ENCODE results near the gene FAM3B.

The FAM3B gene

GRCh38 chr21:41399246-41399800 lies 82.7 kb downstream of the FAM3B start:
- no peak for DNase-seq

- DNase-seq: no peak
These were observed 85.6 kb downstream of the FAM3B start for GRCh38 chr21:41402231-41402630.

DNA sequence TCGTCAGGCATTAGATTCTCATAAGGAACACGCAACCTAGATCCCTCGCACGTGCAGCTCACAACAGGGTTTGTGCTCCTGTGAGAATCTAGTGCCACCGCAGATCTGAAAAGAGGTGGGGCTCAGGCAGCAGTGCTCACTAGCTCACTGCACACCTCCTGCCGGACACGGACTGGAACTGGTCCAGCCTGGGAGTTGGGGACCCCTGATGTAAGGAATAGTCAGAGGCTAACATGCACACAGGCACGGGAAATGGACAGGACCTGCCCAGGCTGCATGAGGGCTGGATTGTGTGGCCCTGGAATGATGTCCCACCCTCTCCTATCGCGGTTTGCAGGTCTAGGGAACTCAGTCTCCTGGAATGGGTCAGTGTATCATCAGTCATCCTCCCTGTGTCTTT lies 86.2 kb downstream of the FAM3B start:
- DNase-seq: no peak

GRCh38 chr21:41403331-41403730 lies 86.7 kb downstream of the FAM3B start:
- DNase-seq: no peak

- no peak for DNase-seq
These were observed 87.4 kb downstream of the FAM3B start for GRCh38 chr21:41403966-41404365.

DNA sequence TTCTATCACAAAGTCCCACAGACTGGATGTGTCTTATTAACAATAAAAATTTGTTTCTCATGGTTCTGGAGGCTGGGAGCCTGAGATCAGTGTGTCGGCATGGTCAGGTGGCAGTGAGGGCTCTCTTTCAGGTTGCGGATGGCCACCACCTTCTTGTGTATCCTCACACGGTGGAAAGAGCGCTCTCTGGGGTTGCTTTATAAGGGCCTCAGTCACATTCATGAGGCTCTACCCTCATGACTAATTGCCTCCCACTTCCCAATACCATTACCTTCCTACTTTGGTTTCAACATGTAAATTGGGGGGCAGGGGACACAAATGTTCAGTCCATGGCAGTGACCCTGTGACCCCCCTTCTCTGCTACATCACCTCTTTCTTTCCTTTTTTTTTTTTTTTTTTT lies 88.7 kb downstream of the FAM3B start:
- DNase-seq: no peak

GRCh38 chr21:41406340-41406739 lies 89.7 kb downstream of the FAM3B start:
- no peak for DNase-seq
